IMR-90 (cell line): ENCODE data around the gene CRTC1. TPM values are rescaled to one million over a fixed set of nuclear protein-coding genes. Genes with fewer than 3 reads are reported as not detected.

ENCODE experiments used
- NFE2L2 ChIP-seq: fragments of 150-350 bp; IDR thresholded peaks from 2 replicates; pipeline ENCODE4 v1.6.1; 2016; ENCODE audit warnings: low read depth, mild to moderate bottlenecking, low read length
- RCOR1 ChIP-seq: IDR thresholded peaks from 2 replicates; pipeline ENCODE4 v1.6.1; 2012; ENCODE audit warnings: mild to moderate bottlenecking, low read length, improper control_type of control experiment; ENCODE audit not compliant: insufficient replicate concordance
- polyA plus RNA-seq, 3 experiments: library from polyadenylated mRNA; depleted of rRNA; stranded (reverse); fragments of >200 nt; gene quantifications; 2 replicates each; pipeline ENCODE4 v1.2.3, GENCODE V29; 2012; ENCODE audit warnings: low replicate concordance in 1 of 3
- total RNA-seq: library from RNA; depleted of rRNA; stranded (reverse); fragments of >200 nt; gene quantifications from 2 replicates; pipeline ENCODE4 v1.2.3, GENCODE V29; 2012
- TF ChIP-seq, protein P1 (sequence below): conservative IDR thresholded peaks from 2 replicates; pipeline ENCODE4 v1.5.1; 2012; ENCODE audit warnings: mild to moderate bottlenecking, low read depth, low read length, improper control_type of control experiment

The CRTC1 gene
- total and polyA plus RNA-seq, 2 of the 4 experiments (the other 2 are of a cell fraction): 0.18 to 5.7 TPM

- TF ChIP-seq, protein P1, sequence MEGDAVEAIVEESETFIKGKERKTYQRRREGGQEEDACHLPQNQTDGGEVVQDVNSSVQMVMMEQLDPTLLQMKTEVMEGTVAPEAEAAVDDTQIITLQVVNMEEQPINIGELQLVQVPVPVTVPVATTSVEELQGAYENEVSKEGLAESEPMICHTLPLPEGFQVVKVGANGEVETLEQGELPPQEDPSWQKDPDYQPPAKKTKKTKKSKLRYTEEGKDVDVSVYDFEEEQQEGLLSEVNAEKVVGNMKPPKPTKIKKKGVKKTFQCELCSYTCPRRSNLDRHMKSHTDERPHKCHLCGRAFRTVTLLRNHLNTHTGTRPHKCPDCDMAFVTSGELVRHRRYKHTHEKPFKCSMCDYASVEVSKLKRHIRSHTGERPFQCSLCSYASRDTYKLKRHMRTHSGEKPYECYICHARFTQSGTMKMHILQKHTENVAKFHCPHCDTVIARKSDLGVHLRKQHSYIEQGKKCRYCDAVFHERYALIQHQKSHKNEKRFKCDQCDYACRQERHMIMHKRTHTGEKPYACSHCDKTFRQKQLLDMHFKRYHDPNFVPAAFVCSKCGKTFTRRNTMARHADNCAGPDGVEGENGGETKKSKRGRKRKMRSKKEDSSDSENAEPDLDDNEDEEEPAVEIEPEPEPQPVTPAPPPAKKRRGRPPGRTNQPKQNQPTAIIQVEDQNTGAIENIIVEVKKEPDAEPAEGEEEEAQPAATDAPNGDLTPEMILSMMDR: no peak
- TF ChIP-seq NFE2L2 (no peak), RCOR1 (no peak)
Measured at GRCh38 chr19:18784786-18785120, 101.3 kb downstream of the CRTC1 start (continued).
